ENCODE data around the gene ACSL5.
"Not testable (repeated sequence)": the region's sequence is repeated elsewhere in the genome, so short reads cannot be mapped to it uniquely, and the experiment has no call there.

ACSL5 gene

DNA sequence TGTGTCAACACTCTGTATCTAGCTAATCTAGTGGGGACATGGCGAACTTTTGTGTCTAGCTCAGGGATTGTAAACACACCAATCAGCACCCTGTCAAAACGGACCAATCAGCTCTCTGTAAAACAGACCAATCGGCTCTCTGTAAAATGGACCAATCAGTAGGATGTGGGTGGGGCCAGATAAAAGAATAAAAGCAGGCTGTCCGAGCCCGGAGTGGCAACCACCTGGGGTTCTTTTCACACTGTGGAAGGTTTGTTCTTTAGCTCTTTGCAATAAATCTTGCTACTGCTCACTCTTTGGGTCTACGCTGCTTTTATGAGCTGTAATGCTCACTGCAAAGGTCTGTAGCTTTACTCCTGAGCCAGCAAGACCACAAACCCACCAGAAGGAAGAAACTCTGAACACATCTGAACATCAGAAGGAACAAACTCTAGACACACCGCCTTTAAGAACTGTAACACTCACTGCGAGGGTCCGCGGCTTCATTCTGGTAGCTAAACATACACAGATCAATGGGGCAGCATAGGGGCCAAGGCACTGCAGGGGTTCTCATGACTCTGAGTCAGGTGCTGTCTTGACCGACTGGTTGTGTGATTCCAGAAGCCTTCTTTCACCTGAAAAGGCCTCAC lies 1.6 kb upstream of the ACSL5 start:
- not testable (repeated sequence) for H3K4me3 ChIP-seq (ENCODE audit: low read length); H3K4me1 ChIP-seq (ENCODE audit: insufficient read depth, low read length); H3K36me3 ChIP-seq (ENCODE audit: insufficient read depth, low read length); H3K9me3 ChIP-seq (ENCODE audit: low read length); H3K27me3 ChIP-seq (ENCODE audit: insufficient read depth, low read length); H2AFZ ChIP-seq (ENCODE audit: low read depth, low read length)

GRCh38 chr10:112374724-112375541 lies 1.0 kb downstream of the ACSL5 start:
- Histone ChIP-seq H3K4me1 (ENCODE audit: insufficient read depth, low read length) (no peaks in the 10 kb centered on the region), H2AFZ (ENCODE audit: low read depth, low read length) (no peak overlapping the region), H3K9me3 (ENCODE audit: low read length) (no peaks in the 10 kb centered on the region), H3K4me3 (ENCODE audit: low read length) (no peak overlapping the region), H3K36me3 (ENCODE audit: insufficient read depth, low read length) (no peaks in the 10 kb centered on the region), H3K27me3 (ENCODE audit: insufficient read depth, low read length) (no peaks in the 10 kb centered on the region)

- H3K4me3 ChIP-seq (ENCODE audit: low read length) = no peak overlapping the region
- no peaks in the 10 kb centered on the region for H3K9me3 ChIP-seq (ENCODE audit: low read length)
Observed at GRCh38 chr10:112375721-112376395, 1.9 kb downstream of the ACSL5 start.

DNA sequence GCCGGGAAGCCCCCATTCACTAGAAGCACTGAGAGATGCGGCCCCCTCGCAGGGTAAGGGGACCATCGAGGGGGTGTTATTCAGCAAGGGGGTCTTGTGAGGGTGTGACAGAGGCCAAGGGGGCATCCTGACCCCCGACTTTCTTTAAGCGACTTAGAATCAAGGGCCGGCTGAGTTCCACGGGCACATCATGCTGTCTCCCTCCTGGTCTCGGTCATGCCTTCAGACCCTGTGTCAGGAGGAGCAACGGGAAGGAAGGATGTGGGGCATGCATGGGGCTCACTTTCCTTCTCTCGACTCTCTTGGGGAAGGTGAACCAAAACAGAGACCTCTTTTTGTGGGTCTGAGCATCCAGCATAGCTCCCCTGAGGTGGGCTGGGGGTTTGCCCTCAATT lies 2.5 kb downstream of the ACSL5 start:
- no peaks in the 10 kb centered on the region for H3K27me3 ChIP-seq (ENCODE audit: insufficient read depth, low read length)
- no peak overlapping the region for H2AFZ ChIP-seq (ENCODE audit: low read depth, low read length)
- H3K36me3 ChIP-seq (ENCODE audit: insufficient read depth, low read length) = no peaks in the 10 kb centered on the region
- no peak overlapping the region for H3K4me3 ChIP-seq (ENCODE audit: low read length)
- no peaks in the 10 kb centered on the region for H3K9me3 ChIP-seq (ENCODE audit: low read length)
- H3K4me1 ChIP-seq (ENCODE audit: insufficient read depth, low read length) = no peaks in the 10 kb centered on the region

More at GRCh38 chr10:112375721-112376395, 1.9 kb downstream of the ACSL5 start:
- Histone ChIP-seq H3K36me3 (ENCODE audit: insufficient read depth, low read length) (no peaks in the 10 kb centered on the region), H2AFZ (ENCODE audit: low read depth, low read length) (no peak overlapping the region), H3K27me3 (ENCODE audit: insufficient read depth, low read length) (no peaks in the 10 kb centered on the region), H3K4me1 (ENCODE audit: insufficient read depth, low read length) (no peaks in the 10 kb centered on the region)

DNA sequence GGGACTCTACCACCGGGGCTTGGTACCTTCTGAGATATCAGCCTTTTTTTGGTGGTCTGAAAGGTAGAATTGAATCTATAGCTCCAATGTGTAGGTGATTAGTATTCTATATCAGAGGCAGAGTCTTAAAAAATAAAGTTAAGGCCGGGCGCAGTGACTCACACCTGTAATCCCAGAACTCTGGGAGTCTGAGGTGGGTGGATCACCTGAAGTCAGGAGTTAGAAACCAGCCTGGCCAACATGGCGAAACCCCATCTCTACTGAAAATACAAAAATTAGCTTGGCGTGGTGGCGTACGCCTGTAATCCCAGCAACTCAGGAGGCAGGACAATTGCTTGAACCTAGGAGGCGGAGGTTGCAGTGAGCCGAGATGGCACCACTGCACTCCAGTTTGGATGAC lies 3.2 kb downstream of the ACSL5 start:
- not testable (repeated sequence) for H2AFZ ChIP-seq (ENCODE audit: low read depth, low read length); H3K4me3 ChIP-seq (ENCODE audit: low read length); H3K4me1 ChIP-seq (ENCODE audit: insufficient read depth, low read length); H3K27me3 ChIP-seq (ENCODE audit: insufficient read depth, low read length); H3K36me3 ChIP-seq (ENCODE audit: insufficient read depth, low read length); H3K9me3 ChIP-seq (ENCODE audit: low read length)

DNA sequence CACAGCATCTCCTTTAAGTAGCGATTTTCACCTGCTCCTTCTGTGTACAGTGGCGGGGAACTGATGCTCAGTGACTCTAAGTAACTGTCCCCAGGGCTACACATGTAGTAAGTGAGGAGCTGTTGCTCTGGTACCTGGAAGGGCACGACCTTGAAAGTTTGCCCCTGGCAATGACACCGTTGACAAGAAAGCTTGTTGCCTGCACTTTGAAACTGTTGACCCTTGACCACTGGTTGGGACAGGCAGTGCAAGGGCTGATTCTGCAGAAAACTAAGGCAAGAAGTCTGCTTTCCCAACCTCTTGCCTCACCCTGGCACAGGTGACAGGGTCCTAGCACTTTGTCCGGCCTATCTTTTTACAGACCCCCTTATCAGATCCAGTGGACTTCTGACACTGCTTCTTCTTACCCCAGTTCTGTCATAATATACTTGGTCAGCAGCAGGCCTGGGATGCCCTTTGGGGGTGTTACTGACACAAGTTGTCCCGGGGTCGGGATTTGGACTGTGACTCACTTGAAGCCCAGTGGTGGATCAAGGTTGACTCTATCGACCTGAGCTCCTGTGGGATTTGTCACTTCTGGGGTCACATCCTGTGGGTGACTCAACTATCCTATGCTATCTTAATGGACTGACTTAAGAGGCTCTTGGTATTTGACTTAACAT lies 5.8 kb downstream of the ACSL5 start:
- Histone ChIP-seq H3K4me1 (ENCODE audit: insufficient read depth, low read length) (peaks cover 7% of the 10 kb centered on the region), H3K9me3 (ENCODE audit: low read length) (no peaks in the 10 kb centered on the region), H3K36me3 (ENCODE audit: insufficient read depth, low read length) (no peaks in the 10 kb centered on the region), H3K27me3 (ENCODE audit: insufficient read depth, low read length) (no peaks in the 10 kb centered on the region), H3K4me3 (ENCODE audit: low read length) (no peak overlapping the region), H2AFZ (ENCODE audit: low read depth, low read length) (no peak overlapping the region)

DNA sequence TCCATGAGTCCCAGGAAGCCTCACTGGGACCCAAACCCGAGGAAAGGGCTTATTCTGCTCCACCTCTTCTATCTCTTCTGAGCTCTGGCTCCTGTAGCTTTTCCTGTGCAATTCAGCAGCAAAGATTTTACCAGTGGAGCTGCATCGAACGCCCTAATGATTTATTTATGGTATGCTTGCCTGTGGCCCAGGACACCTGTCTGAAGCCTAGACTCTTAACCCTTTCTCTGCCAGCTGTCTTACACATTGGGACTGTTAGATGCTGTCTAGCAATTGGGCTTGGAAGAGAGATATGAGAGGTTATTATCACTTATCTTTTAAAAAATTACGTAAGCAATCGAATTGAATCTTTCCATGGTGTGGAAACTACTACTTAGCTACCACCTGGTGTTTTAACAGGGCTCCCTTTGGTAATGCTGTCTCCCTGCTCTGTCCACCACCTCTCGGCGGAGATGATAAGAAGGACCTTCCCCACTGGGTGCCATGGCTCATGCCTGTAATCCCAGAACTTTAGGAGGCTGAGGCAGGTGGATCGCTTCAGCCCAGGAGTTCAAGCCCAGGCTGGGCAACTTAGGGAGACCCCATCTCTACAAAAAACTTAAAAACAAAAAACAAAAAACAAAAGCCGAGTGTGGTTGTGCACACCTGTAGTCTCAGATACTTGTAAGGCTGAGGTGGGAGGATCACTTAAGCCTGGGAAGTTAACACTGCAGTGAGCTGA lies 8.8 kb downstream of the ACSL5 start:
- H3K4me1 ChIP-seq (ENCODE audit: insufficient read depth, low read length) = peaks cover 7% of the 10 kb centered on the region
- H2AFZ ChIP-seq (ENCODE audit: low read depth, low read length) = no peak overlapping the region
- no peak overlapping the region for H3K4me3 ChIP-seq (ENCODE audit: low read length)
- no peaks in the 10 kb centered on the region for H3K36me3 ChIP-seq (ENCODE audit: insufficient read depth, low read length)
- H3K27me3 ChIP-seq (ENCODE audit: insufficient read depth, low read length) = no peaks in the 10 kb centered on the region
- H3K9me3 ChIP-seq (ENCODE audit: low read length) = no peaks in the 10 kb centered on the region

DNA sequence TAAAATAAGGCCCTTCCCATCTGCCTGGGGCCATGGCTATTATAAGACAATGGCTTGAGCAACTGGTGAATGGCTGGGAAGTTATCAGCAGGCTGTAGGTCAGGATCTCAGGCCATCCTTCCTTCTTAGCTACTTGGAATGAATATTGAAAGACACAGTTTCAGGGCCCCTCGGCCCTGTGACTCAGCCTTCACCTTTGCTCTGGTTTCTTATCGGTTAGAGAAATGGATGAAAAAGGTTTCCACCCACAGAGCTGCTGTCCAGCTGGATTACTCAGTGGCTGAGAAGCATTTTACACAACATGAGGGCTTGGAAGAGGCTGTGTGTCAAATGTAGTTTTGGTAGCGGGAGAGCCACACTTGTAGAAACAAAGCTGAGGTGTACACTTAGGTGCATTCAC lies 9.4 kb downstream of the ACSL5 start:
- H3K27me3 ChIP-seq (ENCODE audit: insufficient read depth, low read length) = no peaks in the 10 kb centered on the region
- H2AFZ ChIP-seq (ENCODE audit: low read depth, low read length) = no peak overlapping the region
- H3K4me3 ChIP-seq (ENCODE audit: low read length) = no peak overlapping the region
- no peaks in the 10 kb centered on the region for H3K9me3 ChIP-seq (ENCODE audit: low read length)
- H3K4me1 ChIP-seq (ENCODE audit: insufficient read depth, low read length) = peaks cover 7% of the 10 kb centered on the region
- H3K36me3 ChIP-seq (ENCODE audit: insufficient read depth, low read length) = no peaks in the 10 kb centered on the region

- Histone ChIP-seq H3K4me1 (ENCODE audit: insufficient read depth, low read length) (peaks cover 7% of the 10 kb centered on the region), H3K27me3 (ENCODE audit: insufficient read depth, low read length) (no peaks in the 10 kb centered on the region), H3K4me3 (ENCODE audit: low read length) (no peak overlapping the region), H2AFZ (ENCODE audit: low read depth, low read length) (no peak overlapping the region), H3K9me3 (ENCODE audit: low read length) (no peaks in the 10 kb centered on the region), H3K36me3 (ENCODE audit: insufficient read depth, low read length) (no peaks in the 10 kb centered on the region)
Observed at GRCh38 chr10:112384141-112384540, 10.2 kb downstream of the ACSL5 start.

DNA sequence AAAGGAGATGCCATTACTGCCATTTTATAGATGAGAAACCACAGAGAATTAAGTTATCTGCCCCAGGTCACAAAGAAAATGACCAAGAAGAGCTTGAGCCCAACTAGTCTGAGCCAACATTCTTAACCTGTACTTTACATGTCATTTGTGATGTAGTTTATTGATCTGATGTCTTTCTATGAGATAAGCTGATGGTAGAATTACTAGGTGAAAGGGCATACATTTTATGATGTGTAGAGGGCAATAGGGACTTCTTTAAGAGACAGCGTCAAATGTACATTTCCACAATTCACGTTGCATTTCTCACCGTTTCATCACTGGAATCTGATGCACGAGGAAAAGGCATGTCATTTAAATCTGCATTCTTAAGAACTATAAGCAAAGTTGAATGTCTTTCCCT lies 11.3 kb downstream of the ACSL5 start:
- no peak overlapping the region for H2AFZ ChIP-seq (ENCODE audit: low read depth, low read length)
- H3K4me1 ChIP-seq (ENCODE audit: insufficient read depth, low read length) = peaks cover 9% of the 10 kb centered on the region
- no peak overlapping the region for H3K4me3 ChIP-seq (ENCODE audit: low read length)
- no peaks in the 10 kb centered on the region for H3K36me3 ChIP-seq (ENCODE audit: insufficient read depth, low read length)
- no peaks in the 10 kb centered on the region for H3K27me3 ChIP-seq (ENCODE audit: insufficient read depth, low read length)
- H3K9me3 ChIP-seq (ENCODE audit: low read length) = no peaks in the 10 kb centered on the region

DNA sequence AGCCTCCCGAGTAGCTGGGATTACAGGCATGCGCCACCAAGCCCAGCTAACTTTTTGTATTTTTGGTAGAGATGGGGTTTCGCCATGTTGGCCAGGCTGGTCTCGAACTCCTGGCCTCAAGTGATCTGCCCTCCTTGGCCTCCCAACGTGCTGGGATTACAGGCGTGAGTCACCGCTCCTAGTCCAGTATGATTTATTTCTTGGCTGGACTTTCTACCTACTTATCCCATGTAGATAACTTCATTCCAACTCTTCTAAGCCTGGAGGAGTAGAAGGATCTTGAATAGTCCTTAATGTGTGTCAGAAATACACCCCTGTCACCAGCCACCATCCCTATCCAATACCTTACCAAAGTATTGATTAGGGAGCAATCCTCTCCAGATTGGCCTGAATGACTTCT lies 14.1 kb downstream of the ACSL5 start:
- H3K4me1 ChIP-seq (ENCODE audit: insufficient read depth, low read length); H2AFZ ChIP-seq (ENCODE audit: low read depth, low read length); H3K4me3 ChIP-seq (ENCODE audit: low read length); H3K36me3 ChIP-seq (ENCODE audit: insufficient read depth, low read length); H3K27me3 ChIP-seq (ENCODE audit: insufficient read depth, low read length); H3K9me3 ChIP-seq (ENCODE audit: low read length): not testable (repeated sequence)

DNA sequence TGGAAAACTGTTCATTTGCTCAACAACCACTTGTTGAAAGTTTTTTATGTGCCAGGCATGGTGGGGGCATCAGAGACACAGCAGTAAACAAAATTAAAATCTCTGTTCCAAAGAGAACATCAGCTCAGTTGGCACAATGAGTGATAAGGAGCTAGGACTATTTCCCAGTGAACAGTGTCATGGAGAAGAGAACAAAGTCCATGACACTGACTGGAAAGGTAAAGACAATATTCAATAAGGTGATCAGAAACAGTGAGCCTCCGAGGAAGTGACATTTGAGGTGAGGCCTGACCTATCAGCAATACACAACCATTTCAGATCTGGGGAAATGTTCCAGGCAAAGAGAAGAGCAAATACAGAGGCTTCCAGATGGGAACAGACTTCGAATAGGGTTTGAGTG lies 14.6 kb downstream of the ACSL5 start:
- H3K36me3 ChIP-seq (ENCODE audit: insufficient read depth, low read length) = no peaks in the 10 kb centered on the region
- peaks cover 4% of the 10 kb centered on the region for H3K4me1 ChIP-seq (ENCODE audit: insufficient read depth, low read length)
- no peak overlapping the region for H2AFZ ChIP-seq (ENCODE audit: low read depth, low read length)
- no peaks in the 10 kb centered on the region for H3K27me3 ChIP-seq (ENCODE audit: insufficient read depth, low read length)
- no peaks in the 10 kb centered on the region for H3K9me3 ChIP-seq (ENCODE audit: low read length)
- no peak overlapping the region for H3K4me3 ChIP-seq (ENCODE audit: low read length)

Data from neuron (in vitro differentiated cells).